Upper lobe of left lung (tissue), 4 donors: Measurements from ENCODE around the gene BCOR.

ENCODE experiments used
- POLR2A ChIP-seq, 4 donors: fragments of 450-650 bp; IDR thresholded peaks; one replicate each; pipeline ENCODE4 v1.5.1; 2016 to 2017; ENCODE audit warnings: antibody characterized with exemption in 4 of 4, mild to moderate bottlenecking in 2 of 4
- POLR2AphosphoS5 ChIP-seq, 2 donors: sonication (generic); formaldehyde crosslinking; IDR thresholded peaks; one replicate each; pipeline ENCODE4 v1.5.1; 2017; ENCODE audit warnings: antibody characterized with exemption in 2 of 2
- TF ChIP-seq, protein P1 (sequence below), 6 experiments: fragments of 450-650 bp in 4 of 6; fragments of 200-600 bp in 2 of 6; sonication (generic) in 2 of 6; IDR thresholded peaks; one replicate each; pipeline ENCODE4 v1.5.1; 2016 to 2019; ENCODE audit warnings: antibody characterized with exemption in 6 of 6

- TF ChIP-seq, protein P1, sequence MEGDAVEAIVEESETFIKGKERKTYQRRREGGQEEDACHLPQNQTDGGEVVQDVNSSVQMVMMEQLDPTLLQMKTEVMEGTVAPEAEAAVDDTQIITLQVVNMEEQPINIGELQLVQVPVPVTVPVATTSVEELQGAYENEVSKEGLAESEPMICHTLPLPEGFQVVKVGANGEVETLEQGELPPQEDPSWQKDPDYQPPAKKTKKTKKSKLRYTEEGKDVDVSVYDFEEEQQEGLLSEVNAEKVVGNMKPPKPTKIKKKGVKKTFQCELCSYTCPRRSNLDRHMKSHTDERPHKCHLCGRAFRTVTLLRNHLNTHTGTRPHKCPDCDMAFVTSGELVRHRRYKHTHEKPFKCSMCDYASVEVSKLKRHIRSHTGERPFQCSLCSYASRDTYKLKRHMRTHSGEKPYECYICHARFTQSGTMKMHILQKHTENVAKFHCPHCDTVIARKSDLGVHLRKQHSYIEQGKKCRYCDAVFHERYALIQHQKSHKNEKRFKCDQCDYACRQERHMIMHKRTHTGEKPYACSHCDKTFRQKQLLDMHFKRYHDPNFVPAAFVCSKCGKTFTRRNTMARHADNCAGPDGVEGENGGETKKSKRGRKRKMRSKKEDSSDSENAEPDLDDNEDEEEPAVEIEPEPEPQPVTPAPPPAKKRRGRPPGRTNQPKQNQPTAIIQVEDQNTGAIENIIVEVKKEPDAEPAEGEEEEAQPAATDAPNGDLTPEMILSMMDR (IDR thresholded peaks at IDR 0.05), result no peak
- TF ChIP-seq POLR2A (IDR thresholded peaks at IDR 0.05) (no peak), POLR2AphosphoS5 (IDR thresholded peaks at IDR 0.05) (peak; percentile 45 to 71)
These were observed 6.8 kb upstream of the BCOR start for GRCh38 chrX:40104630-40104984.
